Right cardiac atrium (tissue), 5 donors: ENCODE data around the gene GYS1. TPM values are rescaled to one million over a fixed set of nuclear protein-coding genes. Genes with fewer than 3 reads are reported as not detected.
A peak's percentile ranks its signal among the peaks of the same experiment; 100 is the strongest.

ENCODE experiments used
- ATAC-seq, 2 donors: fragments of 200-7000 bp; cut with Tn5 transposase; one replicate each; pipeline versions ENCODE4 v1.8.0 to v1.9.1; 2020; ENCODE audit warnings: moderate library complexity in 2 of 2, mild to moderate bottlenecking in 1 of 2
- DNase-seq, 3 donors: peaks; one replicate each; pipeline ENCODE4 v3.0.0-alpha.2; 2020
- H3K27ac ChIP-seq: one replicate; pipeline ENCODE4 v1.5.1; 2013; ENCODE audit warnings: mild to moderate bottlenecking, low read length, control low read depth, moderate library complexity
- H3K27me3 ChIP-seq: one replicate; pipeline ENCODE4 v1.6.1; 2013; ENCODE audit not compliant: control insufficient read depth, insufficient read depth
- H3K4me1 ChIP-seq: one replicate; pipeline ENCODE4 v1.6.1; 2013; ENCODE audit warnings: low read length; ENCODE audit not compliant: control insufficient read depth, insufficient read depth
- H3K4me3 ChIP-seq: one replicate; pipeline ENCODE4 v1.5.1; 2013; ENCODE audit warnings: low read length, control low read depth
- H3K9me3 ChIP-seq: one replicate; pipeline ENCODE4 v1.6.1; 2013; ENCODE audit warnings: low read length; ENCODE audit not compliant: control insufficient read depth
- WGBS: extraction: QIAGEN DNeasy Blood & Tissue Kit; methylation state at CpG from one replicate; pipeline ENCODE4 v1.1.7; 2013; 5-methylcytosine and 5-hydroxymethylcytosine counted together
- intact Hi-C, 4 donors: fragments of 100-400 bp; cut with DNase I; formaldehyde crosslinking; loops; one replicate each; pipeline versions ENCODE4 v1.11.0 to v1.14.0; 2022 to 2023
- polyA plus RNA-seq: library from polyadenylated mRNA; stranded (reverse); fragments of 200-250 nt; gene quantifications from one replicate; pipeline ENCODE4 v1.2.3, GENCODE V29; 2013
- total RNA-seq, 4 donors: library from RNA; stranded (reverse); fragmentation: NEBNext Ultra II Directional; extraction: Animal tissue kit (Norgen Biotek cat#: 25700); gene quantifications; one replicate each; pipeline ENCODE4 v1.2.1, GENCODE V29; 2021
- donor health status: healthy with polysubstance abuse.
- donor health status: DM: no; HTN: yes; CAD: no.
- donor health status: DM: no; HTN: no; CAD: no.
- donor health status: DM: no; HTN: yes; CAD: no; lungs with severe emphysema.
- donor health status: DM: yes; HTN: yes; CAD: no.

The GYS1 gene
- total and polyA plus RNA-seq, 5 donors = 61.4 to 95.9 (median 82.7) TPM

DNA sequence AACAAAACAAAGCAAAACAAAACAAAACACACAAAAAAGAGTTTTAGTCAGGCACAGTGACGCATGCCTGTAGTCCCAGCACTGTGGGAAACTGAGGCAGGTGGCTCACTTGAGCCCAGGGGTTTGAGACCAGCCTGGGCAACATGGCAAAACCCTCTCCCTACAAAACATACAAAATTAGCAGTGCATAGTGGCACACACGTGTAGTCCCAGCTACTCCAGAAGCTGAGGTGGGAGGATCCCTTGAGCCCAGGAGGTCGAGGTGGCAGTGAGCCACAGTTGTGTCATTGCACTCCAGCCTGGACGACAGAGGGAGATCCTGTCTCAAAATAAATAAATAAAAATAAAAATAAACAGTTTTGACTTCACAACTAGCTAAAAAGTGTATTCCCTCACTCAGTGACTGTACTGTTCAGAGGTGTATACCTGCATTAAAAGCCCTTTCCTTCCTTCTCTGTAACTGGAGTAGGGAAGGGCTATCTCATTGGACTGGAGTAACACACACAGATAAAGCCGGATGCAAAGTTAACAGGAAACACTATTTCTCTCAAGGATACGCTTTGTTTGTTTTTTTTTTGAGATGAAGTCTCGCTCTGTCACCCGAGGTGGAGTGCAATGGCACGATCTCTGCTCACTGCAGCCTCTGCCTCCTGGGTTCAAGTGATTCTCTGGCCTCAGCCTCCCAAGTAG, 42.1 kb downstream of the GYS1 start:
- intact Hi-C loops = loop anchor here in 2 of 4 donors (5.0 to 10.0 kb wide), 2 partner anchors 46 to 49 kb away; partner anchors contain the start of gene NUCB1 (in 2 of the 2)
- no peak for ATAC-seq
- Histone ChIP-seq H3K9me3 (no peaks in the 10 kb centered on the region), H3K4me3 (no peak overlapping the region), H3K27me3 (no peaks in the 10 kb centered on the region), H3K27ac (no peak overlapping the region), H3K4me1 (no peaks in the 10 kb centered on the region)
- DNase-seq = peak in 1 of 3 donors; percentile 51
- 43% methylated on average over 9 of the region's 9 CpGs for WGBS

DNA sequence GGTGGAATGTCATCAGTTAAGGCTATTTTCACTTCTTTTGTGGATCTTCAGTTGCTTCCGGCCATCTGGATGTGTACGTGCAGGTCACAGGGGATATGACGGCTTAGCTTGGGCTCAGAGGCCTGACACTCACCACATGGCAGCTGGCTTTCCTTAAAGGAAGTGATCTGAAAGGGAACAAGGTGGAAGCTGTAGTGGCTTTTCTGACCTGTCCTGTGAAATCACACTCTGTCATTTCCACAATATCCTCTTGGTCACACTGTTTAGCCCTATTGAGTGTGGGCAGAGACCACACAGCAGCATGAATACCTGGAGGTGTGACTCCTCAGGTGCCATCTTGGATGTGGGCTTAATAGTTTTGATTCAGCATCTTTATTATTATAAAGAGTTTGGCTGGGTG, 43.0 kb downstream of the GYS1 start:
- ATAC-seq (no peak), DNase-seq (peak in 1 of 3 donors; percentile 14)
- Histone ChIP-seq H3K4me1 (no peaks in the 10 kb centered on the region), H3K27ac (no peak overlapping the region), H3K4me3 (no peak overlapping the region), H3K27me3 (no peaks in the 10 kb centered on the region), H3K9me3 (no peaks in the 10 kb centered on the region)
- intact Hi-C loops = loop anchor here in 2 of 4 donors (5.0 to 10.0 kb wide), 2 partner anchors 45 to 48 kb away; partner anchors contain the start of gene NUCB1 (in 2 of the 2)
- 45% methylated on average over 3 of the region's 3 CpGs for WGBS

DNA sequence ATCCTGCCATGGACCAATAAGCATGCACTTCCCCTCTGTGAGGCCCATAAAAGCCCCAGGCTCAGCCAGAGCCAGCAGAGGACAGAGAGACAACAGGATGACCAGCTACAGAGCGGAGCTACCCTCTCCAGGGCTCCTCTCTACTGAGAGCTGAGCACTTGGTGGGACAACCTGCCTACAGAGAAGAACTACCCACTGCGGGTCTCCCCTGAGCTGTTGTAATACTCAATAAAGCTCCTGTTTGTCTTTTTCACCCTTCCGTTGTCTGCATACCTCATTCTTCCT, 45.9 kb downstream of the GYS1 start:
- H3K9me3 ChIP-seq = no peaks in the 10 kb centered on the region
- intact Hi-C loops = no loop called here
- no peak for ATAC-seq

DNA sequence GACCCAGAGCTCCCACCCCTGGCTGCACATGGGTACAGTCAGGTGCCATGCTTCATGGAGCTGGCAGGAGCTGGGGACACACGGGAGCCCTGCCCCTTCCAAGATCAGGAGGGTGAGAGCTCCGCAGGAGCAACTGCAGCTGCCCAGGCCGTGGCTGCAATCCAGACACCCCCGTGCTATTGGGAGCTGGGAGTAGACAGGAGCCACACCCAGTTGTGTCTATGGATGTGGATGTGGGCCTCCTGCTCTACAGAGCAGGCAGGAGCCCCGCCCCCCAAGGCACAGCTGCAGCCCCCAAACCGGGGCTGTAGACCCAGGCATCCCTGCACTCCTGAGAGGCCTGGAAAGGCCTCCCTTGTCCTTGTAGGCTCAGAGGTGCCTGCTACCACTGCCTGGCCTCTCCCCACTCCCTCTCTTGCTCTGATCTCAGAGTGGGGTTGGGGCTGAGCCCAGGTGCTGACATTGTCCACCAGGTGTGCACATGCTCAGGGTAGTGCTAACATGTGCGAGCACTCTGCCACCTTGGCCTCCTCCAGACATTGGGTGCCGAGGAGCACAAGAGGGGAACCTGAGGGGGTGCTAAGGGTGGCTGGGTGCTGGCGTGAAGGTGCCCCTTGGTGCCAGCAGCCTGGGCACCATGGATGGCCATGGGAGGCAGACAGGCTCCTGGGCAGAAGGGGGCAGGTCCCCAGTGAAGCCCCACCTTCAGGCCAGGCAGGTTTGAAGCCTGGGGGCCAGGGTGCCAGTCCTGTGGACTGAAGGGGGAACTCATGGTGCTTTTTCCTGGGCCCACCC, 46.4 kb downstream of the GYS1 start:
- DNase-seq = no peak
- H3K9me3 ChIP-seq = no peaks in the 10 kb centered on the region
- no peaks in the 10 kb centered on the region for H3K27me3 ChIP-seq
- peak in 1 of 2 donors; percentile 5 for ATAC-seq
- intact Hi-C loops = no loop called here
- H3K4me3 ChIP-seq = no peak overlapping the region
- H3K27ac ChIP-seq = no peak overlapping the region
- H3K4me1 ChIP-seq = no peaks in the 10 kb centered on the region
- 73% methylated on average over 9 of the region's 9 CpGs for WGBS

More for the DNA sequence above, 45.9 kb downstream of the GYS1 start:
- Histone ChIP-seq H3K27ac (no peak overlapping the region), H3K4me1 (no peaks in the 10 kb centered on the region), H3K4me3 (no peak overlapping the region), H3K27me3 (no peaks in the 10 kb centered on the region)
- peak in 1 of 3 donors; percentile 9 for DNase-seq
- WGBS = 98% methylated on average over 3 of the region's 3 CpGs

DNA sequence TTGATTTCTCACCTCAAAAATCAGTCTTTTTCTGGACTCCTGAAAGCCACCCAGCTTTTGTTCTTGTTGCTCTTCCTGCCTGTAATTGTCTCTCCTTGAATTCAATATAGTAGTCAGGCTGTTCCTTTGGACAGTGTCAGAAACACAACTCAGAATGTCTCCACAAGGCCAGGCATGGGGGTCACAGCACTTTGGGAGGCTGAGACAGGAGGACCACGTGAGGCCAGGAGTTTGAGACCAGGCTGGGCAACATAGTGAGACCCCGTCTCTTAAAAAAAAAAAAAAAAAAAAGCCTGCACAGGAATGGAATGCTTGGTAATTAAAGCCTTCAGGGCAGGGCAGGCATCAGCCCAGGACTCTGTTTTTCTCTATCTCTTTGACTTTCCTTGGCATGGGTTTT, 47.3 kb downstream of the GYS1 start:
- no peaks in the 10 kb centered on the region for H3K27me3 ChIP-seq
- no peak for ATAC-seq
- no peak overlapping the region for H3K4me3 ChIP-seq
- 92% methylated on average over 2 of the region's 2 CpGs for WGBS
- H3K27ac ChIP-seq = no peak overlapping the region
- H3K4me1 ChIP-seq = no peaks in the 10 kb centered on the region
- no peaks in the 10 kb centered on the region for H3K9me3 ChIP-seq
- intact Hi-C loops = no loop called here
- DNase-seq = peak in 1 of 3 donors; percentile 5

DNA sequence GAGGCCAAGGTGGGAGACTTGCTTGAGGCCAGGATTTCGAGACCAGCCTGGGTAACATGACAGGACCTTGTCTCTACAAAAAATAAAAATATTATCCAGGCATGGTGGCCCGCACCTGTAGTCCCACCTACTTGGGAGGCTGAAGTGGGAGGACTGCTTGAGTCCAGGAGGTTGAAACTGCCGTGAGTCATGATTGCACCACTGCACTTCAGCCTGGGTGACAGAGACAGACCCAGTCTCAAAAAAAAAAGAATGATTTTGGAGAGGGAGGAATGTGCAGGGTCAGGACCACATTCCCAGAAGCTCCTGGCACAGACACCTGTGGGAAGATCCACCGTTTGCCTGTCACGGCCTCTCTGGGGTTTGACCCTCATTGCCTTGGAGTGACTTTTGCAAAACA, 47.7 kb downstream of the GYS1 start:
- no peak overlapping the region for H3K4me3 ChIP-seq
- no peaks in the 10 kb centered on the region for H3K9me3 ChIP-seq
- no peak for ATAC-seq
- no peaks in the 10 kb centered on the region for H3K4me1 ChIP-seq
- H3K27ac ChIP-seq = no peak overlapping the region
- WGBS = 87% methylated on average over 5 of the region's 5 CpGs
- H3K27me3 ChIP-seq = no peaks in the 10 kb centered on the region
- peak in 1 of 3 donors; percentile 11 for DNase-seq
- intact Hi-C loops = no loop called here

DNA sequence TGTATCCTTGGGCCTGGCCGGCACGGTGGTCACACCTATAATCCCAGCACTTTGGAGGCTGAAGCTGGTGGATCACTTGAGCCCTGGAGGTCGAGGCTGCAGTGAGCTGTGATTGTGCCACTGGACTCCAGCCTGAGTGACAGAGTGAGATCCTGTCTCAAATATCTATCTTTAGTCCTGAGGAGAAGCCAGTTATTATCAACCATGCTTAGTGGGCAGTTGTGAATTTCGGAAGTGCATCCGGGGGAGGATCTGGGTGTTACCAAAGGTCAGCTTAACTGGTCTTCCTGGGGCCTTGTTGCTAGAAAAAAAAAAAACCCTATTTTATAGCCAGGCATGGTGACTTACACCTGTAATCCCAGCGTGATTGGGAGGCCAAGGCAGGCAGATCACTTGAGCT, 50.0 kb downstream of the GYS1 start:
- ATAC-seq (no peak), DNase-seq (peak in 1 of 3 donors; percentile 23)
- Histone ChIP-seq H3K4me1 (no peaks in the 10 kb centered on the region), H3K9me3 (no peaks in the 10 kb centered on the region), H3K27ac (no peak overlapping the region), H3K27me3 (no peaks in the 10 kb centered on the region), H3K4me3 (no peak overlapping the region)
- WGBS = 67% methylated on average over 6 of the region's 6 CpGs
- intact Hi-C loops = no loop called here

DNA sequence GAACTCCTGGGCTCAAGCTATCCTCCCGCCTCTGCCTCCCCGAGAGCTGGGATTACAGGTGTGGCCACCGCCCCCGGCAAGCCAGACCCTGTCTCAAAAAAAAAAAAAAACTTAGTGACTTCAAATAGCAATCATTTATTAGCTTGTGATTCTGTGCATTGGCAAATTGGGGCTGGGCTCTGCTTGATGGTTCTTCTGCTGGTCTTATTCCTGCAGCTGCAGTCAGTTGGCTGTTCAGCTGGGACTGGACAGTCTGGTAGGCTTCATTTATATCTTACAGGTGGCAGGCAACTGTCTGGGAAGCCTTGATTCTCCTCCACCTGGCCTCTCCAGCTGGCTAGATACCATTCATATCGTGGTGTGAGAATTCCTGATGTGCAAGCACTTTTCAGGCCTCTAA, 52.2 kb downstream of the GYS1 start:
- H3K27ac ChIP-seq = no peak overlapping the region
- H3K4me1 ChIP-seq = no peaks in the 10 kb centered on the region
- no peaks in the 10 kb centered on the region for H3K27me3 ChIP-seq
- intact Hi-C loops = no loop called here
- no peak overlapping the region for H3K4me3 ChIP-seq
- 96% methylated on average over 5 of the region's 5 CpGs for WGBS
- ATAC-seq (no peak), DNase-seq (no peak)
- H3K9me3 ChIP-seq = no peaks in the 10 kb centered on the region

DNA sequence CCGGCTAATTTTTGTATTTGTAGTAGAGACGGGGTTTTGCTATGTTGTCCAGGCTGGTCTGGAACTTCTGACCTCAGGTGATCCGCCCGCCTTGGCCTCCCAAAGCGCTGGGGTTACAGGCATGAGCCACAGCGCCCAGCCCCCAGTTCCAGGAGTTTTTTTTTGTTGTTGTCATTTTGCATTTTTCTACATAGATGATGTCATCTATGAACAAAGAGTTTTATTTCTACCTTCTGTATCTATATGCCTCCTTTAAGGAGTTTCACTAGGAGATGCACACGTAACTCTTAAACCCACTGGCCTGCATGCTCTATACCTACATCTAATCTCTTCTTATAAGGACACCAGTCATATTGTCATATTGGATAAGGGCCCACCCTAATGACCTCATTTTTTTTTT, 54.9 kb downstream of the GYS1 start:
- ATAC-seq = no peak

DNA sequence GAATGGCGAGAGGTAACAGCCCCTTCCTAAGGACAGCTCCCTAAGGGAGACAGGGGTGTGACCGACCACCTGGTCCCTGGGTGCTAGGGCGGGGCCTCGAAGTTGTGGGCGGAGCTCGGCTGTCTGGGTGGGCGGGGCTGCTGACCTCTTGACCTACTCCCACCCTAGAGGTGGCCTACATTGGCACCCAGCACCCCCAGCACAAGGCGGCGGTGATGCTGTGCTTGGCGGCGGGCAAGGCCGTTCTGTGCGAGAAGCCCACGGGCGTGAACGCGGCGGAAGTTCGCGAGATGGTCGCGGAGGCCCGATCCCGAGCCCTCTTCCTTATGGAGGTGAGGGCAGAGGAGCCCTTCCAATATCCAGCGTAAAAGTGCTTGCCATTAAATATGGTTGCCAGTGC, 57.2 kb downstream of the GYS1 start:
- no peak overlapping the region for H3K4me3 ChIP-seq
- H3K4me1 ChIP-seq = no peaks in the 10 kb centered on the region
- DNase-seq (peak in 2 of 3 donors; percentile 58 to 65), ATAC-seq (peak in 1 of 2 donors; percentile 5)
- intact Hi-C loops = no loop called here
- H3K27ac ChIP-seq = no peak overlapping the region
- H3K27me3 ChIP-seq = no peaks in the 10 kb centered on the region
- H3K9me3 ChIP-seq = no peaks in the 10 kb centered on the region
- WGBS = 96% methylated on average over 25 of the region's 25 CpGs

More for the DNA sequence above, 54.9 kb downstream of the GYS1 start:
- 80% methylated on average over 7 of the region's 7 CpGs for WGBS
- Histone ChIP-seq H3K27me3 (no peaks in the 10 kb centered on the region), H3K9me3 (no peaks in the 10 kb centered on the region), H3K4me1 (no peaks in the 10 kb centered on the region), H3K27ac (no peak overlapping the region), H3K4me3 (no peak overlapping the region)
- intact Hi-C loops = no loop called here
- no peak for DNase-seq

DNA sequence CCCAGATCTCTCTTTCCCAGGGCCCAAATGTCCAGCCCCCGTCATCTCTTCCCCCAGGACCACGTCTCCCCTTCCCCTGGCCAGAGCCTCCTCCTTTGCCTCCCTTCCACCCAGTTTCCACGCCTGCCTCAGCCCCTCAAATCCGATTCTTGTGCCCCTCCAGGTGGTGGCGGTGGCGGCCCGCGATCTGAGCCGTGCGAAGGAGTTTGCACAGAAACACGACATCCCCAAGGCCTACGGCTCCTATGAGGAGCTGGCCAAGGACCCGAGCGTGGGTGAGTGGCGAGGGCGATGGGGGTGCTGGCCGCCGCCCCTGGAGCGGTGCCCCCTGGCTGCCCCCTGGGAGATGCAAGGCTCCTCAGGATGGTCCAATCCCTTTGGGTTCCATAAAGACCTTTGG, 58.3 kb downstream of the GYS1 start:
- 80% methylated on average over 19 of the region's 19 CpGs for WGBS
- intact Hi-C loops = no loop called here
- Histone ChIP-seq H3K9me3 (no peaks in the 10 kb centered on the region), H3K4me3 (no peak overlapping the region), H3K4me1 (no peaks in the 10 kb centered on the region), H3K27me3 (no peaks in the 10 kb centered on the region), H3K27ac (no peak overlapping the region)
- DNase-seq (peak in 1 of 3 donors; percentile 37), ATAC-seq (no peak)
